Fibroblast of skin of abdomen (primary cell): ENCODE measurements around the gene INSYN2B.

ENCODE experiments used
- DNase-seq: peaks from one replicate; pipeline ENCODE4 v3.0.0-alpha.2; 2013

INSYN2B gene

DNA sequence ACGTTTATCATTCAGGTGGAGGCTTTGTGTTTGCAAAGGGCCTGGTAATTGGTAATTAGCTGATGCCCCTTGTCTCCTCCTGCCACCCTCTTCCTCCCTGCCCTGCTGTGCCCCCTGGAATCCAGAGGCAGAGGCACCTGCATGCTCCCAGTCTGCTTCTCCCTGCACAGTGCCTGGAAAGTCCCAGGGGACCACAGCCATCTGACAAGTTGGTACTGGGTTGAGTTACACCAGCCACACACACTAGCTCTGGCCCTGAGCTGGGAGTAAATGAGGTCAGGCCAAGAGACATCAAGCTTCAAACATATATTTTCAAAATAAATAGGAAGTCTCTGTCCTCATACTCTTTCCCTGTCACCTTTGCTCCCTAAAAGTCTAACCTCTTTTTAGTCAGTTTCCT lies 56.3 kb downstream of the INSYN2B start:
- no peak for DNase-seq

DNA sequence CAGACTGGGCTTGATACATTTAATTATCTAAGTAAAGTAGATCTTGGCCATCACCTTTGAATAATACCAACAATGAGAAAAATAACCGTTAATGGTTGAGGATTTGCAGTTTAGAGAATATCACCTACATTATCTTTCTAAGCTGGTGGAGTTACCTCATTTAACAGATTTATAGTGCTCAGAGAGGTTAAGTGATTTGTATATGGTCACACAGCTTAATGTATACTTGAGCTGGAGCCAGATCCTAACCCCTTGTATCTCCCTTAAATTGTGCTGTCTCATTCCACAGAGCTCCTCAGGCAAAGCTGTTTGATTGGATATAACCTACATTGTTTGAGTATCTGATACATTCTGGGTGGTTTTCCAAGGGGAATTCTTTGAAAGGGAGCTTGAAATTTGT lies 57.8 kb downstream of the INSYN2B start:
- no peak for DNase-seq

DNA sequence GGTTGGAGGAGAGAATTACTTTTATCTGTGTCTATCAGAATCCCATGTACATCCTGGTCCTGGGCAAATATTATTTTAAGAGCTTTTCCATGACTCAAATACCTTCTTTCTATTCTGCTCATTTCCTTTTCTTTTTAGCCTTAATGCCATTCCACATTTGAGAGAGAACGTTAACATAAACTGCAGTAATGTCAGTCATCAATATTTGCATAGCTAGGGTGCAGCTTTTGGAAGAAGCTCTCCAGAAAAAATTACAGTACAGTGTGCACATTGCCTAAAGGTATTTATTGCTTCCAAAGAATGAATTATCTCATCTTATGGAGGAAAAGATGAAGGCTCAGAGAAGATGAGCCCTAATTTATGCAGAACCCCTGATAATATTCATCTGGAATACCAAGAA lies 58.3 kb downstream of the INSYN2B start:
- no peak for DNase-seq

DNA sequence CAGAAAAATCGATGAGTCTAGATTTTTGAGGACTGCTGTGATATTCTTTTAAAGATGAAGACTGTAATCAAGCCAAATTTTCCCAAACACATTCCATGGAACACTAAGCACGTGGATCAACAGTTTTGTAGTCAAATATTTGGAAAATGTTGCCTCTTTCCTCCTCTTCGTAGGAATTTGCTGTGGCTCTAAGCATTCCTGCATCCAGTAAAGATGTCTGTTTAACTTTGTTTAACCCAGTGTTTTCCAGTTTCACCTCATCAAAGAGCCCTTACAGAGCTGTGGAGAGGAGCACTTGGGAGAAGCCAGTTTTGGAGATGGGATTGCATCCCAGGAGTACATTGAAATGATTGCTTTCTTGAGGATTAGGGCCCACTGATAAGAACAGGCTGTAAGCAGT lies 58.9 kb downstream of the INSYN2B start:
- no peak for DNase-seq

DNA sequence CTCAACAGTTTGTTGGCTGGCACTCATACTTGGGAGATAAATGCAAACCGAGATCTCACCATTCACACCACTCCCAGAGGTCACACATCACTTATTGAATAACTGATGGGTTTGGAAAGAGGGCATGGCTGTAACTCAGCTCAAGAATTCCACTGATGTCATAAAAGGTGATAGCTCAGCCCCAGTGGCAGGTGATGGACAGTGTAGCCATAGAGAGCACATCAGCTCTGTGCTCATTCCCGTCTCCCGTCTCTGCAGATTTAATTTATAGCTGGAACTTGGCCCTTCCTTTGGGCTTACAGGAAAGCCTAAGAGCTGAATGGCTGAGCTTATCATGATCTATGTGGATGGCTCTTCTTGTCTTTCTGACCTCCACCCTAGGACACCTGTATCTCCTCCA lies 59.8 kb downstream of the INSYN2B start:
- no peak for DNase-seq

DNA sequence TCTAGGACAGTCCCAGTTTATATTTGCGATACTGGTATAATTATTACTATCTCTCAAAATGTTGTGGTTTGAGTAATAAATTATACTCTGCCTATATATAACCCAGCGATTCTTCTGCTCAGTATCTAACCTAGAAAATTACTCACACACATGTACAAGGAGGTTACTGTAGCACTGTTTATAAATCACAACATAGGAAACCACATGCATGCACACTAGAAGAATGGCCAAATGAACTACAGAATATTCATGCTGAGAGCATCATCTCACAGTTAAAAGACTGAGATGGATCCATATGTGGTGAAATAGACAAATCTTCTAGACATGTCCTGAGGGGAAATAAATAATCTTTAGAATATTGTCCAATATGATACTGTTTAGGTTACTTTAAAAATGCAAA lies 62.1 kb downstream of the INSYN2B start:
- peak; percentile 47 for DNase-seq

DNA sequence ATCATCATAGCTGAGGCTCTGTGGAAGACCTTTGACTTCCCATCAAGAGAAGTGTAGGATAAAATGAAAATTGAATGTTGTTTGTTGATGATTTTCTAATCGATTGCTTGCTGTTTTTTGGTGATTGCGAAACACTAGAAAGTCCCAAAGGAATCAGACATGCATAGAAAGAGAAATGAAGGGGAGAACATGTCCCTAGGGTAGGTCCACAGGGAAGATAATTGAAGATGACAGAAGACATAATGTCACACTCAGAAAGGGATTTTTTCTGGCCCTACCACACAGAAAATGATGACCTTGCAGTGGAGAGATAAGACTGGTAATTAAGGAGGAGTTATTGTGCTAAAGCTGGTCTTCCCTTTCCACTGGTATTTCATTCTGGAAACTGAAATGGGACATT lies 62.8 kb downstream of the INSYN2B start:
- no peak for DNase-seq

DNA sequence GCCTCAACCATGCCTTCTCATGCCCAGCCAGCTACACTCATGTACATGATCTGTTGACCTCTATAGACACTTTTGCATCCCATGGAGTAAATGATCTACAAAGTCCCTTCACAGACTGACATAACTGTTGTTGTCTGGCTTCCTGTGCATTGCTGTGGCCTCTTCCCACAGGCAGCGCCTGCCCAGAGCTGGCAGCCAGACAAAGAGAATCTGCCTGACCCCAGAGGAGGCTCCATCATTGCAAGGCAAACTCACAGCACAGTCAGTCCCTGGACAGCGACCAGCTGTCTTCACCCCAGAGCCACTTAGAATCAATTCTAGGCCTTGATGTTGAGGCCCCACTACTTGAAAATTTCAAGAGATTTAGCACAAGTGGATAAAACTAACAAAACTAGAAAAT lies 65.5 kb downstream of the INSYN2B start:
- peak; percentile 72 for DNase-seq

DNA sequence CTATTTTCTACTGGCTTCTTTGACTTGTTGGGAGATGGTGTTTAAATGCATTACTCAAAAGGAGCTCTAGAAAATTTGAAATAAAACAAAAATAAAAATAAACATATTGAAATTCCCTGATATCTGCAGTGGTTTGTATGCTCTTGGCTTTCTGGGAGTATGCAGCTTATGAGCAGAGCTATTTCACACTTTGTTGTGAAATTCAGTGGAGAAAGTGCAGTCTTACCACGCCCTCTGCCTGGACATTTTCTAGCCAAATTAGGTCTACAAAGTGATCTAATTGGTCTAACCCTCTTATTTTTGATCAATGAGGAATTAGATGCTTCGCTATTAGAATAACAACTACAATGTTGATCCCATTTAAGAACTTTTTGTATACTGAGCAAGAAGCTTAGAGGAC lies 66.8 kb downstream of the INSYN2B start:
- DNase-seq: no peak

DNA sequence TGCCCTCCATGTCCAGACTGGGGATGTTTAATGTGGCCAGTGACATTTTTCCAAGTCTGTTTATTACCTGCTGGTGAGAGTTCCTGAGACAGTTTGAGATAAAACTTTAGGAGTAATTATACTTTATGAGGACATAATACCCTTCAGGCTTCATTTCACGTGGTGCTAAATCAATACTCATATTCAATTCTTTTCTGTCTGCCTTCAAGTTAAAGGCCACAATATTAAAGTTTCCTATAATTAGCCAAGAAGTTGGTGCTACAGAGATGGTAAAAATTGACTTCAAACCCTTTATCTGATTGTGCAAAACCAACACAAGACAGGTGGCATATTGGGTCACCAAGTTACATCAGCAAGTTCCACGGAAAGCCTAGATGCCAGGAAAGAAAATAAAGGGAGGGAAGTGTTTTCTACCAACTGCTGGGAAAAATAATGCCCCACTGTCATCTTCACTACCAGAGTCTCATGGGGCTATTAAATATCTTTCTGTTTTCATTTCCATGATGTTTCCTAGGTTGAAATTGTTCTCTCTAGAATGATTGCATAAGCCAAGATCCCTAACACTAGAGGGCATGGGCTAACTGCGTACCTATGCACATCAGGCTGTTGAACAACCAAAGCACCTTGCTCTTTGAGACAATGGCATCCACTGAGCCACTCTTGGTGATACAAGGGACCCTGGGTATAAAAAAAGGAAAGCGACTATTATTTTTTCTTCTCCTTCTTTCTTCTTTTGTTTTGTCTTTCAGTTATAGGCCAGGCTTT lies 68.7 kb downstream of the INSYN2B start:
- no peak for DNase-seq

DNA sequence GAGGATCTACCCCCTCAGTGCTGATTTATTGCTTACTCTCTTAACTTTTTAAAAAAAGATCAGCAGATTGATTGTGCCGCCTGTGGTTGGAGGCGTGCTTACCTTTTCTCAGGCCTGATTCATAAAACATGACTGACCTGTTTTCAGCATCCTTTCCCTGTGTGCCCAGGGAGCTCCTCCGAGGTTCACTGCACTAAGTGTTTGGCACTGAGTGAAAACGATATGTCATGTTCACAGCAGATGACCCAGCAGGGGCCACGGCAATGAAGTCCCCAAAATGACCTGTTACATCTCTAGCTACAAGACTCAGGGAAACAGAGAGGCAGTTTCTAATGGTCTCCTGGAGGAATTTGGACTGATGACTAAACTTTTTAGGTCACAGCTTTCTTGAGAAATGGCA lies 69.9 kb downstream of the INSYN2B start:
- no peak for DNase-seq

DNA sequence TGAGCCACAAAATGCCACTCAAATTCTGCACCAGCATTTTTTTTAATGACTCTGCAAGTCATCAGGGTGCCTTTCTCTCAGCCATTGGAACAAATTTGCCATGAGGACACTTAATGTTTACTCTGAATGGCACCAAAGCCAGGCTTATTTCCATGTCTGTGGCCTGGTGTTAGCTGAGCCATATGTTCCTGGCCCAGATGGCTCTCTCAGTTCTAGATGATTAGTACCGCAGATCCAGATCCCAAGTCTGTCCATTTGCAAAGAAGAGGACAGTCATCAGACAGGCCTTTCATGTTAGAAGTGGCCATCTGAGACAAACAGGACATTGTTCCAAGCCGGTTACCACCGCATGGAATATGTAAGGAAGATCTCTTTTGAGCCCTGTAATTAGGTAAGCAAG lies 70.3 kb downstream of the INSYN2B start:
- DNase-seq: no peak

DNA sequence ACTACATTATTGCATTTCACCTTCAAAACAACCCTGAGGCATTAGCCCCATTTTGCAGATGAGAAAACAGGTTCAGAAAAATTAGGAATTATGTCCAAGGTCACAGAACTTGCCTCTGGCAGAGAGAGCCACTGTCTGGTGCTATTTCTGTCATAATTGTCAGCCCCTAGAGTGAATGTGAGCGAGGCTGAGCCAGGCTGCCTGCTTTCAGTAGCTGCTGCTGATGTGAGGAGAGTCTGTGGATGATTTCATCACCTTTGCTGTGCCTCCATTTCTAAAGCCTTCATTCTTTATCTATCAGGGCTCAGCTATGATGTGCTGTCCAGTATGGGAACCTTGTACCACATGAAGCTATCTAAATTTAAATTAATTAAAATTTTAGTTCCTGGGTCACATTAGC lies 71.4 kb downstream of the INSYN2B start:
- DNase-seq: no peak

DNA sequence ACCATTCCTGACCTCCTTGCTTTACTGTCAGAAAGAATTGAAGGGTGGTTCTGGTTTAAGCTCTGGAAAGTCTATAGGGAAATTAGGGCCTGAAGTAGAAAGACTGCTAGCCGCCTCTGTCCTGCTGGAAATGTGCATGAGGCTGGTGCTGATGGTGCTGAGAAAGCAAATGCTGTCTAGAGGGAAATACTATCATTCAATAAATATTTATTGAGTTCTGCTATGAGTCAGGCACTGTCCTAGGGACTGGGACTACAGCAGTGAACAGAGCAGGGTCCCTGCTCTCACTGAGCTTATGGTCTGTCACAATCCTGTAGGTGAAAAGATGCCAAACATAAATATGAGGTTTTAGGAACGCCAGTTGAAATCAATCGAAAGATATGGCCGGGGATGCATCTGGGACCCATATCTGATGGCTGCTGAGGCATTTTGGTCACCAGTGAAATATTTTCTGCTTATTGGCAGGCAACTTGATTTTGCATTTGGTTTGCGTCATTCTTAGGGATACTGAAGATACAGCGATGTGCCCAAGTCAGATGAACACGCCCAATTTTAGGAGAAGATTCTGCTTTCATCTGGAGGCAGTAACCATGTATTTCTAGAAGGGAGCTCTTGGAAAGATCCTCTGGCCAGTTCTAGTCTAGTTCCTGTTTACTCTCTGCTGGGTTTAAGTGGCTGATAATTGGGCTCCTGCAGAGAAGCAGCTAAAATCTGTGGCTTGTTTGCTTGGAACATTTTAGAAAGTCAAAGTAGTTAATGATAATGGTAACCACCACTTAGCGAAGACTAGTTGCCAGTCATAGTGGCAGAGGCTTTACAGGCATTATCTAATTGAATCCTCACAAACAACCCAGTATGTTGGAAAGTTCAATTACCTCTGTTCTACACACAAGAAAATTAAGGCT lies 73.3 kb downstream of the INSYN2B start:
- DNase-seq: peak; percentile 31

DNA sequence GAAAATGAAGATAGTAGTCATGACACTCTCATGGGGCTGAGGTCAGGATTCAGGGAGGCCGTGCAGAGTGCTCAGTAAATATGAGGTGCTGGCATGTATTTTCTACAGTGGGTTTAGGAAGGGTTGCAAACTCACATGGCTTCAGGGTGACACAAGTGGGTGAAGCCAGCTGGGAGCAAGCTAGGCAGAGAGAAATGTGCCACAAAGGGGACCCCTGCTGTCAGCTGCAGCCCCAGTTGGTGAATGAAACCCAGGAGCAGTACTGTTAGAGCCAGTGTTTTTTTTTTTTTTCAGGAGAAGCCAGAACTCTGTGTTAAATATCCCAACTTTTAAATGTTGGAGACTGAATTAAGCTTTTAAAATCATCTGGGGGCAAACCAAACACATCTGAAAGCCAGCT lies 75.3 kb downstream of the INSYN2B start:
- no peak for DNase-seq

DNA sequence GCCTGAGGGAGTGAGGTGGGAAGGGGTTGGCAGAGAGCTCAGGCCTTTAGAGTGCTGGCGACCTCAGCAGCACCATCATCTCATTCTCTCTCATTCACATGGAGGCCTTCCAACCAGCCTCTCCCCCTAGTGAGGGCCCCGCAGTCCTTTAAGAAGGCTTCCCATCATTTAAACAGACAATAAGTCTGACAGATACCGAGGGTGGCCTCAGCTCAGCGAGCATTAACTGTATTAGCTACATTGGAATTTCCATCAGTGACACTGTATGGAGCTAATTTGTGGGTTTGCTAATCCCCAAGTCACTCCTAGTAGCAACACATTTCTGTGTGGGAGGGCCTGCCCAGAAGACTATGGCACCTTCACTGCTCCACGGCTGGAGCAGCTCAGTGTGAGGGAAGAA lies 75.8 kb downstream of the INSYN2B start:
- peak; percentile 53 for DNase-seq

DNA sequence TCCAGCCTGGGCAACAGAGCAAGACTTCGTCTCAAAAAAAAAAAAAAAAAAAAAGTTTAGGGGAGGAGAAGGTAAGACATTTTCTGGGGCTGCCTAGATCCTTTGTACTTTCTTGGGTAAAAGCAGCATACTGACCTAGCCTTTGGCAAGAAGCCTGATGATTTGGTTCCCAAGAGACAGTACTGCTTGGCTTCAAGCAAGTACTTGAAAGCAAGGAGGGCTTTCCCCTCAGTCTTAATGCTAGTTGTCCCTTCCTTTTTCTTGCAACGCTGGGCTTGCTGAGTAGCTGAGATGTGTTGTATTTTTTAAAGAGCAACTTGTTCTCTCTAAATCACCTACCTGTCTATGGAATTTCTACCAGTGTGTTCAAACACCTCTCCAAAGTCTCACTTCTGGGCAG lies 76.2 kb downstream of the INSYN2B start:
- peak; percentile 68 for DNase-seq

DNA sequence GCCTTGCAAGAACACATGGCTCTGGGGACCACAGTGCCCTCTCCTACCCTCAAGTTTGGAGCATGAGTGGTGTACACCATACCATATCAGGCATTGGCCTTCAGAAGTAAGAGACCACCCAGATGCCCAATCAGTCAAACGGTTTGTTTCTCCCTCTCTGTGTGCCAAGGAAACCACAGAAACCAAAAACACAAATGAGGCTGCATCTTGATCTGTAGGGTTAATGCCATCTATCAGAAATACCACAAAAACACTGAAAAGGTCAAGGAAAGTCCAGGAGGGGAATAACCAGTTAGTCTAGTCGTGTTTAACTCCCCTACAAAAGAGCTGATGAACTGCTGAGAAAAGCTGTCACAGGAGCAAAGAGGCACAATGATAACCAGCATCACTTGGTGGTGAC lies 78.4 kb downstream of the INSYN2B start:
- DNase-seq: no peak

DNA sequence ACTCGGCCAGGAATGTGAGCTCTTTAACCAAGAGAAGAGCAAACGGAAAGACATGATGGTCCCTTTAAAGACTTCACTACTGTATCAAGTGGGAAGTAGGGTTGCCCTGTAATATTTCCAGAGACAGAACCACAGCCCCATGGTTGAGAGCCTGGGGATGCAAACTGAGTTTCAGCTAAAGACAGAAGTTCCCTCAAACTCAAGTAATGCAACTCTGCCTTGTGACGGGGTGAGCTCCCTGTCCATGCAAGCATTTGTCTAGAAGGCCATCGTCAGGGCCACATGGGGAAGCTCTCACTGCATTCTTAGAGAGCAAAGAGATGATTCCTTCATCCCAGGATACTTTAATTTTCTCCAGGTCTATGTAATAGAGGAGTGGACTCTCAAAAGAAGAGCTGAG lies 82.8 kb downstream of the INSYN2B start:
- no peak for DNase-seq

DNA sequence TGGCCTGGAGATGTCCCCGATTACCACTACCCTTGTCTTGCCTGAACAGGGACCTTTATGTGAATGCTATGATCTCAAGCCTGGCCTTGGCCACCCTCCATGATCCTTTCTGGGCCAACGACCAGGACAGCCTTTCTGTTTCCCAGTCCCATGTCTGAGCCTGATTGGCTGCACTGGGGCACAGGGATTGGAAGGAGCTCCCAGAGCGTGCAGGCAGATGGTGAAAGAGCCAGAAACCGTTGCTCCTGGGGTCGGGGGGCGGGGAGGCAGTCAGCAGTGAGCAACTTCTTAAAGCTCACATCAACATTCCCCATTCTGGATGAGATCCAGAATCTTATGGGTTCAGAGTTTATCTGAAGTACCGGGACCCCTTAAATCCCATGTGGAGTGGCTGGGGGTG lies 84.4 kb downstream of the INSYN2B start:
- DNase-seq: peak; percentile 65

DNA sequence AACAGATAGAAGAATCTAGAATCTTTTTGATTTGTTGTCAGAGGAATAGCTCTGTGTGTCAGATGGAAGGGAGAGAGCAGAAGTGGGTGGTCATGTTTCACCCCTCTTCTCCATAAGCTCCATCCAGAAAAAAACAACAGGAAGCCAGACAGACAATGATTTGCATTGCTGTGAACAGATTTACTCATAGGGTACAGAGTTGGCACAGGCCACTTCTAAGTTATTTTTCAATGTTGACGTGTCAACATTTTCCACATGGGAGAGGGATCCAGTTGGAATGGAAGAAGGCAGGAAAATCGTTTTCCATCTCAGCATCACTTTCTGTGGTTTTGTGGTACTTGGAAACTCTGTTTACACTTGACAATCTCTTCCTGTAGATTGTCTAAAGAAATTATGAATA lies 86.7 kb downstream of the INSYN2B start:
- DNase-seq: peak; percentile 77

DNA sequence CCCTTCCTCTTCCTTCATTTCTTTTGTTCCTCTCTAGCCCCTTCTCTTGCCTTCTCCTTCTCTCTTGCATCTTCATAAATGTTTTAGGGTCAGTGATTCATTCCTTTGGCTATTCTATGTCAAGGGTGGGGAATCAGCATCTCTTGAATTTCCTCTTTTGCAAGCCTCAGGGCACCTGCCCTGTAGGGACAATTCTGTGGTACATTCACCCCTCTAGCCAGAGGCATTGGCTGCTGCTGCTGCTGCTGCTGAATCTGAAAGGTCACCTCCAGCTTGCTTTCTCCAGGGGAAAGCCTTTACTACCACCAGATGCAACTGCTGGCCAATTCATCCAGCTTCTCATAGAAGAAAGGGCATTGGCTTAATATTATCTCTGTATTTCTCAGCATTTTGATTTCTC lies 87.3 kb downstream of the INSYN2B start:
- no peak for DNase-seq

DNA sequence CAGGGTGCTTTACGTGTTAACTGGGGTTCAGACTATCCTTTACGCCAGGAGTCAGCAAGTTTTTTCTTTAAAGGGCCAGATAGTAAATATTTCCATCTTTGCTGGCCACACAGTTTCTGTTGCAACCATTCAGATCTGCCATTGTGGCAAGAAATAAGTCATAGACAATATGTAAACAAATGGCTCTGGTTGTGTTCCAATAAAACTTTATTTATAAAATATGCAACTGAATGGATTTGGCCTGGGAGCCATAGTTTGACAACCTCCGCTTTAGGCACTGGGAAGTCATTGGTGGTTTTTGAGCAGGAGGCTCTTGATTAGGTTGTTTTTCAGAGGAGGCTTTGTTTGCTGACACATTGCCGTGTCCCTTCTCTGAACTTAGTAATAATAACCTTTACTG lies 90.7 kb downstream of the INSYN2B start:
- no peak for DNase-seq

DNA sequence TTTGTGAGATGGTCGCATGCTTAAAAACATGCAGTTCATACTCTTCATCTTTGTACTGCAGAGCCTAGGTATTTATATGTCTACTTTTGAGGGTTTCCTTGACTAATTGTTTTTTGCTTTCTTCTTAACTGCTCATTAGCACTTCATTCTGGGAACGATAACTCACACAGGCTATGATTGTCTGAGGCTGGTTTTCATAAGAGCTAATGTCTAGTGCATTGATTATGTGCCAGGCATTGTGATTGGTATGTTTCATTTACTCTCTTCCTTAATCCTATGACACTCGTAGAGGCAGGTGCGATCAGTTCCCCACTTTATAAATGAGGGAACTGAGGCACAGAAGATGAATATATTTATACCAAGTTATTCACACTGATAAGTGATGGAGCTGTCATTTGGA lies 93.6 kb downstream of the INSYN2B start:
- no peak for DNase-seq
